ENCODE results near the gene S100A6. TPM values are rescaled to one million over a fixed set of nuclear protein-coding genes. Genes with fewer than 3 reads are reported as not detected.

Gene S100A6
- total and polyA plus RNA-seq, 2 donors (not counting 1 experiment from before 2014, with no cell fraction given), result 1,280 to 4,042 TPM

- H3K4me1 ChIP-seq (ENCODE audit: control insufficient read depth, extremely low read depth, insufficient read depth, low read length), result peaks cover 41% of the 10 kb centered on the region
- peak overlapping the region in 1 of 4 experiments; percentile 71 for H3K4me3 ChIP-seq (replicated peaks in 1 of 4; ENCODE audit: control extremely low read depth in 1 of 4, insufficient read depth in 1 of 4, low read depth in 3 of 4, low read length in 4 of 4)
- H2AFZ ChIP-seq (ENCODE audit: low read length), result no peak overlapping the region
- no peaks in the 10 kb centered on the region for H3K9me3 ChIP-seq (ENCODE audit: control insufficient read depth, insufficient read depth, low read depth, low read length)
- H3K27ac ChIP-seq (ENCODE audit: insufficient read depth, low read length), result peak overlapping the region; percentile 71
- no peaks in the 10 kb centered on the region for H3K36me3 ChIP-seq (ENCODE audit: control insufficient read depth, insufficient read depth, low read length)
- H3K9ac ChIP-seq (ENCODE audit: insufficient read depth, low read length), result no peak overlapping the region
- no peaks in the 10 kb centered on the region for H4K20me1 ChIP-seq (ENCODE audit: control insufficient read depth, extremely low read depth, insufficient read depth, low read length)
- DNase-seq (ENCODE audit: low read depth in 2 of 2), result no peak
- H3K27me3 ChIP-seq (ENCODE audit: control insufficient read depth, insufficient read depth, low read length), result no peaks in the 10 kb centered on the region
- peaks cover 8% of the 10 kb centered on the region for H3K79me2 ChIP-seq (ENCODE audit: control insufficient read depth, insufficient read depth, low read length)
- TF ChIP-seq CTCF (conservative IDR thresholded peaks at IDR 0.05 in 1 of 2, IDR thresholded peaks at IDR 0.05 in 1 of 2; ENCODE audit: low read depth in 1 of 2, low read length in 2 of 2), result no peak
- TF ChIP-seq EZH2 (IDR thresholded peaks at IDR 0.05; ENCODE audit: low read length, missing control alignments), result no peak
- no peak overlapping the region for H3K4me2 ChIP-seq (ENCODE audit: extremely low read depth, insufficient read depth, low read length)
These were observed 12.1 kb upstream of the S100A6 start for GRCh38 chr1:153547560-153548551.

DNA sequence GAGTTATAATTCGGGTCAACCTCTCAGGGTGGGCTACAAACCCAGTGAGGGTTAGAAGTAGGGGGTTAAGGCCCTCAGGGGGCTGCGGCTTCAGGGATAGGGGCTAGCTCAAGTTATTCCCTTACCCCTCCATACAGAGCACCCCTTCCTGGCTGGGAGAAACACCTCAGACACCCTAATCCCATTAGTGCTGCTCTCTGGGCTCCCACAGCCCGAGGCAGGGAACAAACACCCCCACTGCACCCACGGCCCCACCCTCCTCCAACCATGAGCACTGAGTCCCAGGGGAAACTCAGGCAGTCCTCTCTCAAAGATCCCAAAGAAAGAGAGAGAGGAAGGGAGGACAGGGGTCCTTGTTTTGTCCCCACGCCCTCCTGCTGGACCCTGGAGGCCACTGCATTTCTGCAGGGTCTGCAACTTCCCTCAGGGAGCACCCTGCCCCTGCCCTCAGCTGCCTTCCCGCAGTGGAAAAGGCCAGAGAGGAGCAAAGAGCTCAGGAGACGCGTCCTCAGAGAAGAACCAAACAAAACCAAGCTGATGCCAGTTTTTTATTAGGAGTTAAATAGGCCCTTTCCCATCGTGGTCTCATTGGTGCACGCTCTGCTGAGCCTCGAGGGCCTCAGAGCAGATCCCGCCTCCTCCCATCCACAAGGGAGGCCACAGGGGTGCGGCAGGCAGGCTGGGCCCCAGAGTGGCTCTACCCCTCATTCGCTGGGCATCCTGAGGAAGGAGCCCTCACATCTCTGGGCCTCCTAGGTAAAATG is 11.2 kb upstream of the S100A6 start:
- no peak for DNase-seq (ENCODE audit: low read depth in 2 of 2)
- H2AFZ ChIP-seq (ENCODE audit: low read length), result no peak overlapping the region
- peaks cover 38% of the 10 kb centered on the region for H3K4me1 ChIP-seq (ENCODE audit: control insufficient read depth, extremely low read depth, insufficient read depth, low read length)
- H3K4me2 ChIP-seq (ENCODE audit: extremely low read depth, insufficient read depth, low read length), result peak overlapping the region; percentile 77
- no peaks in the 10 kb centered on the region for H3K9me3 ChIP-seq (ENCODE audit: control insufficient read depth, insufficient read depth, low read depth, low read length)
- peaks cover 8% of the 10 kb centered on the region for H3K79me2 ChIP-seq (ENCODE audit: control insufficient read depth, insufficient read depth, low read length)
- no peak for TF ChIP-seq CTCF (conservative IDR thresholded peaks at IDR 0.05 in 1 of 2, IDR thresholded peaks at IDR 0.05 in 1 of 2; ENCODE audit: low read depth in 1 of 2, low read length in 2 of 2)
- no peak for TF ChIP-seq EZH2 (IDR thresholded peaks at IDR 0.05; ENCODE audit: low read length, missing control alignments)
- H3K4me3 ChIP-seq (replicated peaks in 1 of 4; ENCODE audit: control extremely low read depth in 1 of 4, insufficient read depth in 1 of 4, low read depth in 3 of 4, low read length in 4 of 4), result peak overlapping the region in 2 of 4 experiments; percentile 14 to 71
- H3K36me3 ChIP-seq (ENCODE audit: control insufficient read depth, insufficient read depth, low read length), result no peaks in the 10 kb centered on the region
- H3K27me3 ChIP-seq (ENCODE audit: control insufficient read depth, insufficient read depth, low read length), result no peaks in the 10 kb centered on the region
- H3K9ac ChIP-seq (ENCODE audit: insufficient read depth, low read length), result no peak overlapping the region
- H4K20me1 ChIP-seq (ENCODE audit: control insufficient read depth, extremely low read depth, insufficient read depth, low read length), result no peaks in the 10 kb centered on the region
- peak overlapping the region; percentile 84 for H3K27ac ChIP-seq (ENCODE audit: insufficient read depth, low read length)

- Histone ChIP-seq H3K27me3 (ENCODE audit: control insufficient read depth, insufficient read depth, low read length) (no peaks in the 10 kb centered on the region), H3K9me3 (ENCODE audit: control insufficient read depth, insufficient read depth, low read depth, low read length) (no peaks in the 10 kb centered on the region), H3K4me2 (ENCODE audit: extremely low read depth, insufficient read depth, low read length) (peak overlapping the region; percentile 77), H2AFZ (ENCODE audit: low read length) (no peak overlapping the region), H3K4me3 (replicated peaks in 1 of 4; ENCODE audit: control extremely low read depth in 1 of 4, insufficient read depth in 1 of 4, low read depth in 3 of 4, low read length in 4 of 4) (peak overlapping the region in 3 of 4 experiments; percentile 14 to 71 (median 34)), H3K79me2 (ENCODE audit: control insufficient read depth, insufficient read depth, low read length) (peaks cover 8% of the 10 kb centered on the region), H3K4me1 (ENCODE audit: control insufficient read depth, extremely low read depth, insufficient read depth, low read length) (peaks cover 38% of the 10 kb centered on the region), H3K27ac (ENCODE audit: insufficient read depth, low read length) (peak overlapping the region; percentile 84), H4K20me1 (ENCODE audit: control insufficient read depth, extremely low read depth, insufficient read depth, low read length) (no peaks in the 10 kb centered on the region), H3K36me3 (ENCODE audit: control insufficient read depth, insufficient read depth, low read length) (no peaks in the 10 kb centered on the region), H3K9ac (ENCODE audit: insufficient read depth, low read length) (no peak overlapping the region)
- DNase-seq (ENCODE audit: low read depth in 2 of 2), result no peak
- TF ChIP-seq CTCF (conservative IDR thresholded peaks at IDR 0.05 in 1 of 2, IDR thresholded peaks at IDR 0.05 in 1 of 2; ENCODE audit: low read depth in 1 of 2, low read length in 2 of 2), result no peak
- no peak for TF ChIP-seq EZH2 (IDR thresholded peaks at IDR 0.05; ENCODE audit: low read length, missing control alignments)
These were observed 10.6 kb upstream of the S100A6 start for GRCh38 chr1:153546371-153546770.
